ENCODE data around the gene LRRC25.
"Not testable (repeated sequence)": the region's sequence is repeated elsewhere in the genome, so short reads cannot be mapped to it uniquely, and the experiment has no call there.

Gene LRRC25

GRCh38 chr19:18415178-18415867, 17.9 kb upstream of the LRRC25 start:
- no peak overlapping the region for H3K9ac ChIP-seq (ENCODE audit: low read depth, low read length)
- H3K9me3 ChIP-seq (ENCODE audit: control insufficient read depth, insufficient read depth, low read length) = no peaks in the 10 kb centered on the region
- no peaks in the 10 kb centered on the region for H3K36me3 ChIP-seq (ENCODE audit: control insufficient read depth, insufficient read depth, low read length)
- no peak overlapping the region for H3K27ac ChIP-seq (ENCODE audit: low read depth, low read length)
- no peak overlapping the region for H3K4me3 ChIP-seq (ENCODE audit: low read depth, low read length)
- peaks cover 21% of the 10 kb centered on the region for H3K27me3 ChIP-seq (ENCODE audit: control insufficient read depth, insufficient read depth, low read length)
- H3K4me1 ChIP-seq (ENCODE audit: control insufficient read depth, insufficient read depth, low read length) = peaks cover 19% of the 10 kb centered on the region

DNA sequence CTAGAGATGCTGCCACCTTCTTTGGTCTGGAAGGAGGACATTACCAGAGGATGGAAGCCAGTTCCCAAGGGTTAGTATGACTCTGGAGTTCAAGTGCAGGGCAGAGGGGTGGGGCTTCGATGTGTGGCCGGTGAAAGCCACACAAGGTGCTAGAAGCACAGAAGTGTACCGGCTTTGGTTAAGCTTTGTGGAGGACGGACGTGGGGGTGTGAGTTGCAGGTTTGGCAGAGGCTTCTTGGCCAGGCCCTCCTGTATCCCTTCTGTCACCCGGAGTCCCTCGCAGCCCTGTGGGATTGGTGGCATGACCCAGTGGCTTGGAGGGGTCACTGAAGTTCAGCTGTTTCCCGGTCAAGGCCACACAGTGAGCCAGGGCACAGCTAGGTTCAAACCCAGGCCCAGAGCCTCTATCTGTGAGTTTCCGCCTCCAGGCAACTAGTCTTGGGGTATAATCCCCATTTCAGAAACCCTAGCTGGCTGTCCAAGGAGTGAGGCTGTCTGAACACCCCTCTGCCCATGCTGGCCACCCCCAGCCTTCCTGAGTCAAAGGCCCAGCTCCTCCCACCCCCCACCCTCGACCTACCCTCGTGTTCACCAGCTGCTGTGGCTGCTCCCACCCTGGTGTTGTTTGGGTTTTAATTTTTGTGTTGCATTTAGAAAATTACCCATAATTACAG, 17.2 kb upstream of the LRRC25 start:
- H3K36me3 ChIP-seq (ENCODE audit: control insufficient read depth, insufficient read depth, low read length) = no peaks in the 10 kb centered on the region
- H3K4me1 ChIP-seq (ENCODE audit: control insufficient read depth, insufficient read depth, low read length) = peaks cover 19% of the 10 kb centered on the region
- no peak overlapping the region for H3K4me3 ChIP-seq (ENCODE audit: low read depth, low read length)
- H3K27me3 ChIP-seq (ENCODE audit: control insufficient read depth, insufficient read depth, low read length) = peaks cover 14% of the 10 kb centered on the region
- no peak overlapping the region for H3K9ac ChIP-seq (ENCODE audit: low read depth, low read length)
- H3K27ac ChIP-seq (ENCODE audit: low read depth, low read length) = no peak overlapping the region
- H3K9me3 ChIP-seq (ENCODE audit: control insufficient read depth, insufficient read depth, low read length) = no peaks in the 10 kb centered on the region

GRCh38 chr19:18412610-18413239, 15.3 kb upstream of the LRRC25 start:
- H3K4me3 ChIP-seq (ENCODE audit: low read depth, low read length) = no peak overlapping the region
- peaks cover under 1% of the 10 kb centered on the region for H3K27me3 ChIP-seq (ENCODE audit: control insufficient read depth, insufficient read depth, low read length)
- no peaks in the 10 kb centered on the region for H3K36me3 ChIP-seq (ENCODE audit: control insufficient read depth, insufficient read depth, low read length)
- H3K27ac ChIP-seq (ENCODE audit: low read depth, low read length) = no peak overlapping the region
- 0 out of 2 replicates have a peak, but pooled peaks cover 6% of the 10 kb centered on the region for H3K4me1 ChIP-seq (ENCODE audit: control insufficient read depth, insufficient read depth, low read length)
- no peaks in the 10 kb centered on the region for H3K9me3 ChIP-seq (ENCODE audit: control insufficient read depth, insufficient read depth, low read length)
- H3K9ac ChIP-seq (ENCODE audit: low read depth, low read length) = no peak overlapping the region

DNA sequence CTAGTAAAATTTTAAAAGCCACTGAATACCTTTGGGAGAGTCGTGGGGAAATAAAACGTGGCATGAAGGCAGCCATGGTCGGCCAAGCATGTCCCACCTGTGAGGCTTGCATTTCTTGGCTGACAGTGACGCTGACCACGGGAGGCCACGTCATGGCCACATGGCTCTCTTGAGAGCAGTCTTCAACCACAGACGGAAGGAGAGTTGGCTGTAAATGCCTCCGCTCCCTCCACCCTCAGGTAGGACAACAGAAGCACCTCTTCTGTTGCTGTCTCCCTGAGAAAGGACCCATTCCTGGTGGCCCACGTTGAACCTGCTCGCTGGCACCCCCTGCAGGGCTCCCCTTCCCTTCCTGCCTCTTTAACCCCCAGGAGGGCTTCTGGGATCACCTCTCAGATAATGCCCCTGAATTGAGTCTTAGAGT, 10.6 kb upstream of the LRRC25 start:
- Histone ChIP-seq H3K27me3 (ENCODE audit: control insufficient read depth, insufficient read depth, low read length) (no peaks in the 10 kb centered on the region), H3K9ac (ENCODE audit: low read depth, low read length) (no peak overlapping the region), H3K27ac (ENCODE audit: low read depth, low read length) (no peak overlapping the region)

DNA sequence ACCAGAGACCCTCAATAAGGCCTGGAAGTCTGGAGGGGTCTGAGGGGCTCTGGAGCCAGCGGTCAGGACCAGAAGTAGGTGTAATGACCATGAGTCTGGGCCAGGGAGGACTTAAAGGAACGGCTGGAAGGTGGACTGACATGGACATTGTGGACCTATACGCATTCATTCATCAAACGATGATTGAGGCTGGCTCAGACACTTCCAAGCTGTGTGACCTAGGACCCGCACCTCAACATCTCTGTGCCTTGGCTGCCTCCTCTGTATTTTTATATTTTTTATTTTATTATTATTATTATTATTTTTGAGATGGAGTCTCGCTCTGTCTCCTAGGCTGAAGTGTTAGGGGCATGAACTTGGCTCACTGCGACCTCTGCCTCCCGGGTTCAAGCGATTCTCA, 9.3 kb upstream of the LRRC25 start:
- H3K27ac ChIP-seq (ENCODE audit: low read depth, low read length) = no peak overlapping the region
- no peaks in the 10 kb centered on the region for H3K4me1 ChIP-seq (ENCODE audit: control insufficient read depth, insufficient read depth, low read length)
- no peak overlapping the region for H3K9ac ChIP-seq (ENCODE audit: low read depth, low read length)
- H3K9me3 ChIP-seq (ENCODE audit: control insufficient read depth, insufficient read depth, low read length) = no peaks in the 10 kb centered on the region
- H3K27me3 ChIP-seq (ENCODE audit: control insufficient read depth, insufficient read depth, low read length) = no peaks in the 10 kb centered on the region
- H3K4me3 ChIP-seq (ENCODE audit: low read depth, low read length) = no peak overlapping the region
- H3K36me3 ChIP-seq (ENCODE audit: control insufficient read depth, insufficient read depth, low read length) = no peaks in the 10 kb centered on the region

More for the DNA sequence above, 10.6 kb upstream of the LRRC25 start:
- H3K36me3 ChIP-seq (ENCODE audit: control insufficient read depth, insufficient read depth, low read length) = no peaks in the 10 kb centered on the region
- H3K4me1 ChIP-seq (ENCODE audit: control insufficient read depth, insufficient read depth, low read length) = no peaks in the 10 kb centered on the region
- no peak overlapping the region for H3K4me3 ChIP-seq (ENCODE audit: low read depth, low read length)
- H3K9me3 ChIP-seq (ENCODE audit: control insufficient read depth, insufficient read depth, low read length) = no peaks in the 10 kb centered on the region

DNA sequence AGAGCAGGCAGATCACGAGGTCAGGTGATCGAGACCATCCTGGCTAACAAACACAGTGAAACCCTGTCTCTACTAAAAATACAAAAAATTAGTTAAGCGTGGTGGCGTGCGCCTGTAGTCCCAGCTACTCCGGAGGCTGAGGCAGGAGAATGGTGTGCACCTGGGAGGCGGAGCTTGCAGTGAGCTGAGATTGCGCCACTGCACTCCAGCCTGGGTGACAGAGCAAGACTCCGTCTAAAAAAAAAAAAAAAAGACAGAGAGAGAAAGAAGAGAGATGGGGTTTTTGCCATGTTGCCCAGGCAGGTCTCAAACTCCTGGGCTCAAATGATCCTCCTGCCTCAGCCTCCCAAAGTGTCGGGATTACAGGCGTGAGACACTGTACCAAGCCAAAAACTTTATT, 8.3 kb upstream of the LRRC25 start:
- not testable (repeated sequence) for H3K27me3 ChIP-seq (ENCODE audit: control insufficient read depth, insufficient read depth, low read length); H3K9ac ChIP-seq (ENCODE audit: low read depth, low read length); H3K4me1 ChIP-seq (ENCODE audit: control insufficient read depth, insufficient read depth, low read length); H3K36me3 ChIP-seq (ENCODE audit: control insufficient read depth, insufficient read depth, low read length); H3K9me3 ChIP-seq (ENCODE audit: control insufficient read depth, insufficient read depth, low read length); H3K27ac ChIP-seq (ENCODE audit: low read depth, low read length); H3K4me3 ChIP-seq (ENCODE audit: low read depth, low read length)

GRCh38 chr19:18402455-18403248, 5.2 kb upstream of the LRRC25 start:
- H3K4me1 ChIP-seq (ENCODE audit: control insufficient read depth, insufficient read depth, low read length); H3K27ac ChIP-seq (ENCODE audit: low read depth, low read length); H3K9me3 ChIP-seq (ENCODE audit: control insufficient read depth, insufficient read depth, low read length); H3K27me3 ChIP-seq (ENCODE audit: control insufficient read depth, insufficient read depth, low read length); H3K36me3 ChIP-seq (ENCODE audit: control insufficient read depth, insufficient read depth, low read length); H3K9ac ChIP-seq (ENCODE audit: low read depth, low read length); H3K4me3 ChIP-seq (ENCODE audit: low read depth, low read length): not testable (repeated sequence)

- no peaks in the 10 kb centered on the region for H3K4me1 ChIP-seq (ENCODE audit: control insufficient read depth, insufficient read depth, low read length)
- H3K4me3 ChIP-seq (ENCODE audit: low read depth, low read length) = no peak overlapping the region
- H3K36me3 ChIP-seq (ENCODE audit: control insufficient read depth, insufficient read depth, low read length) = no peaks in the 10 kb centered on the region
- H3K27me3 ChIP-seq (ENCODE audit: control insufficient read depth, insufficient read depth, low read length) = no peaks in the 10 kb centered on the region
- no peaks in the 10 kb centered on the region for H3K9me3 ChIP-seq (ENCODE audit: control insufficient read depth, insufficient read depth, low read length)
- H3K9ac ChIP-seq (ENCODE audit: low read depth, low read length) = no peak overlapping the region
- no peak overlapping the region for H3K27ac ChIP-seq (ENCODE audit: low read depth, low read length)
These were observed 4.2 kb upstream of the LRRC25 start for GRCh38 chr19:18401580-18402112.

GRCh38 chr19:18399008-18399407, 1.6 kb upstream of the LRRC25 start:
- H3K27ac ChIP-seq (ENCODE audit: low read depth, low read length) = no peak overlapping the region

GRCh38 chr19:18396471-18397241, 766 bp downstream of the LRRC25 start:
- Histone ChIP-seq H3K36me3 (ENCODE audit: control insufficient read depth, insufficient read depth, low read length) (no peaks in the 10 kb centered on the region), H3K9me3 (ENCODE audit: control insufficient read depth, insufficient read depth, low read length) (no peaks in the 10 kb centered on the region), H3K4me3 (ENCODE audit: low read depth, low read length) (no peak overlapping the region), H3K27me3 (ENCODE audit: control insufficient read depth, insufficient read depth, low read length) (no peaks in the 10 kb centered on the region), H3K9ac (ENCODE audit: low read depth, low read length) (no peak overlapping the region), H3K4me1 (ENCODE audit: control insufficient read depth, insufficient read depth, low read length) (no peaks in the 10 kb centered on the region), H3K27ac (ENCODE audit: low read depth, low read length) (no peak overlapping the region)

More at GRCh38 chr19:18399008-18399407, 1.6 kb upstream of the LRRC25 start:
- Histone ChIP-seq H3K4me1 (ENCODE audit: control insufficient read depth, insufficient read depth, low read length) (no peaks in the 10 kb centered on the region), H3K9ac (ENCODE audit: low read depth, low read length) (no peak overlapping the region), H3K27me3 (ENCODE audit: control insufficient read depth, insufficient read depth, low read length) (no peaks in the 10 kb centered on the region), H3K36me3 (ENCODE audit: control insufficient read depth, insufficient read depth, low read length) (no peaks in the 10 kb centered on the region), H3K4me3 (ENCODE audit: low read depth, low read length) (no peak overlapping the region), H3K9me3 (ENCODE audit: control insufficient read depth, insufficient read depth, low read length) (no peaks in the 10 kb centered on the region)

Measured in HUES48 (cell line).